ENCODE data around the gene TSPAN32.

- TF ChIP-seq CTCF (IDR thresholded peaks at IDR 0.05 in 8 of 11, conservative IDR thresholded peaks at IDR 0.05 in 3 of 11) (no peak), POLR2AphosphoS5 (IDR thresholded peaks at IDR 0.05) (no peak), POLR2A (IDR thresholded peaks at IDR 0.05) (no peak)
Measured at GRCh38 chr11:2342981-2343380, 41.2 kb downstream of the TSPAN32 start.
